GM18907 (cell line): Measurements from ENCODE around the gene RFLNA.

ENCODE experiments used
- ATAC-seq: cut with Tn5 transposase; IDR thresholded peaks from one replicate; pipeline ENCODE4 v1.9.1; 2021; ENCODE audit warnings: mild to moderate bottlenecking, moderate library complexity; ENCODE audit not compliant: unreplicated experiment

The RFLNA gene

GRCh38 chr12:124354400-124354799, 59.5 kb downstream of the RFLNA start:
- no peak for ATAC-seq

GRCh38 chr12:124356221-124356620, 61.3 kb downstream of the RFLNA start:
- no peak for ATAC-seq

- ATAC-seq = no peak
These were observed 62.7 kb downstream of the RFLNA start for GRCh38 chr12:124357616-124358015.

GRCh38 chr12:124358572-124358971, 63.7 kb downstream of the RFLNA start:
- no peak for ATAC-seq

GRCh38 chr12:124359671-124360581, 65.0 kb downstream of the RFLNA start:
- no peak for ATAC-seq

- ATAC-seq = no peak
These were observed 66.4 kb downstream of the RFLNA start for GRCh38 chr12:124361074-124361970.

GRCh38 chr12:124361996-124362395, 67.1 kb downstream of the RFLNA start:
- no peak for ATAC-seq

- no peak for ATAC-seq
These were observed 68.6 kb downstream of the RFLNA start for GRCh38 chr12:124363353-124363965.

- no peak for ATAC-seq
These were observed 69.7 kb downstream of the RFLNA start for GRCh38 chr12:124364543-124364942.
